ENCODE results near the gene LMF2. TPM values are rescaled to one million over a fixed set of nuclear protein-coding genes. Genes with fewer than 3 reads are reported as not detected.

Gene LMF2
- total RNA-seq, 1 experiment from 2014 or later: 54.2 TPM

DNA sequence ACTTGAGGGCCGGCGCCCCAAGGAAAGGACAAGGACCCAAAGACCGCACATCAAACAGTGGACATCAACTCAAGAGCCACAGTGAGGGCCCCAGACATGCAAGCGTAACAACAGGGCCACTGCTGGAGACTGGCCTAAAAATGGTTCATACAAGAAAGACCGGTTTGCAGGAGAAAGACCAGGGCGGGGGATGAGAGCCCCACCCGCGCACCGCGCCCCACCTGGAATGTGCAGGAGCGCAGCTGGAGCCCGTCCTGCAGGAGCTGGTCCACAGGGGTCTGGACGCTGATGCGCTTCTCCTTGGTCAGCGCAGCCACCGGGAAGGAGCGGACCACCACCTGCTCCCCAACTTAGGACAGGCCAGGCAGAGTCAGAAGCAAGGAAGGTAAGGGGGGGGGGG is 46.6 kb downstream of the LMF2 start:
- no TSS peak for BruUV-seq (replicated peaks)
- H3K4me1 ChIP-seq (ENCODE audit: control insufficient read depth, insufficient read depth, low read length): no peaks in the 10 kb centered on the region
- no peaks in the 10 kb centered on the region for H3K9me3 ChIP-seq (ENCODE audit: control insufficient read depth, insufficient read depth, low read depth, low read length)
- ATAC-seq (no peak), DNase-seq (ENCODE audit: low read depth, low spot score) (no peak)
- in situ Hi-C loops (cut with HindIII; ENCODE audit: low pct_unique_long_range_greater_than_20kb, low sequenced_read_pairs) (no loop called here), intact Hi-C loops (cut with micrococcal nuclease; ENCODE audit: unreplicated experiment) (no loop called here)
- H3K27me3 ChIP-seq (ENCODE audit: control insufficient read depth, insufficient read depth, low read length): no peaks in the 10 kb centered on the region
- POLR2A ChIA-PET: no interaction called here
- CTCF ChIA-PET: no interaction called here
- H3K27ac ChIP-seq (ENCODE audit: low read length): no peak overlapping the region
- TF ChIP-seq POLR2AphosphoS5 (IDR thresholded peaks at IDR 0.05; ENCODE audit: low read depth, low read length): no peak
- no peak for TF ChIP-seq CTCF (IDR thresholded peaks at IDR 0.05)
- no peak for TF ChIP-seq TCF7L2 (IDR thresholded peaks at IDR 0.05; ENCODE audit: low read depth, low read length)
- no peak for TF ChIP-seq SIN3A (IDR thresholded peaks at IDR 0.05; ENCODE audit: borderline replicate concordance, insufficient read depth, low read depth, low read length)
- TF ChIP-seq, protein P1, sequence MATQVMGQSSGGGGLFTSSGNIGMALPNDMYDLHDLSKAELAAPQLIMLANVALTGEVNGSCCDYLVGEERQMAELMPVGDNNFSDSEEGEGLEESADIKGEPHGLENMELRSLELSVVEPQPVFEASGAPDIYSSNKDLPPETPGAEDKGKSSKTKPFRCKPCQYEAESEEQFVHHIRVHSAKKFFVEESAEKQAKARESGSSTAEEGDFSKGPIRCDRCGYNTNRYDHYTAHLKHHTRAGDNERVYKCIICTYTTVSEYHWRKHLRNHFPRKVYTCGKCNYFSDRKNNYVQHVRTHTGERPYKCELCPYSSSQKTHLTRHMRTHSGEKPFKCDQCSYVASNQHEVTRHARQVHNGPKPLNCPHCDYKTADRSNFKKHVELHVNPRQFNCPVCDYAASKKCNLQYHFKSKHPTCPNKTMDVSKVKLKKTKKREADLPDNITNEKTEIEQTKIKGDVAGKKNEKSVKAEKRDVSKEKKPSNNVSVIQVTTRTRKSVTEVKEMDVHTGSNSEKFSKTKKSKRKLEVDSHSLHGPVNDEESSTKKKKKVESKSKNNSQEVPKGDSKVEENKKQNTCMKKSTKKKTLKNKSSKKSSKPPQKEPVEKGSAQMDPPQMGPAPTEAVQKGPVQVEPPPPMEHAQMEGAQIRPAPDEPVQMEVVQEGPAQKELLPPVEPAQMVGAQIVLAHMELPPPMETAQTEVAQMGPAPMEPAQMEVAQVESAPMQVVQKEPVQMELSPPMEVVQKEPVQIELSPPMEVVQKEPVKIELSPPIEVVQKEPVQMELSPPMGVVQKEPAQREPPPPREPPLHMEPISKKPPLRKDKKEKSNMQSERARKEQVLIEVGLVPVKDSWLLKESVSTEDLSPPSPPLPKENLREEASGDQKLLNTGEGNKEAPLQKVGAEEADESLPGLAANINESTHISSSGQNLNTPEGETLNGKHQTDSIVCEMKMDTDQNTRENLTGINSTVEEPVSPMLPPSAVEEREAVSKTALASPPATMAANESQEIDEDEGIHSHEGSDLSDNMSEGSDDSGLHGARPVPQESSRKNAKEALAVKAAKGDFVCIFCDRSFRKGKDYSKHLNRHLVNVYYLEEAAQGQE (IDR thresholded peaks at IDR 0.05; ENCODE audit: insufficient read depth in 1 of 2, low read depth in 2 of 2, low read length in 1 of 2): no peak
- peaks cover 5% of the 10 kb centered on the region; the same call in 1 of the 2 replicates for H3K36me3 ChIP-seq (ENCODE audit: control insufficient read depth, insufficient read depth, low read length)
- no peak overlapping the region for H3K4me3 ChIP-seq (ENCODE audit: low read depth in 2 of 2, low read length in 2 of 2)

DNA sequence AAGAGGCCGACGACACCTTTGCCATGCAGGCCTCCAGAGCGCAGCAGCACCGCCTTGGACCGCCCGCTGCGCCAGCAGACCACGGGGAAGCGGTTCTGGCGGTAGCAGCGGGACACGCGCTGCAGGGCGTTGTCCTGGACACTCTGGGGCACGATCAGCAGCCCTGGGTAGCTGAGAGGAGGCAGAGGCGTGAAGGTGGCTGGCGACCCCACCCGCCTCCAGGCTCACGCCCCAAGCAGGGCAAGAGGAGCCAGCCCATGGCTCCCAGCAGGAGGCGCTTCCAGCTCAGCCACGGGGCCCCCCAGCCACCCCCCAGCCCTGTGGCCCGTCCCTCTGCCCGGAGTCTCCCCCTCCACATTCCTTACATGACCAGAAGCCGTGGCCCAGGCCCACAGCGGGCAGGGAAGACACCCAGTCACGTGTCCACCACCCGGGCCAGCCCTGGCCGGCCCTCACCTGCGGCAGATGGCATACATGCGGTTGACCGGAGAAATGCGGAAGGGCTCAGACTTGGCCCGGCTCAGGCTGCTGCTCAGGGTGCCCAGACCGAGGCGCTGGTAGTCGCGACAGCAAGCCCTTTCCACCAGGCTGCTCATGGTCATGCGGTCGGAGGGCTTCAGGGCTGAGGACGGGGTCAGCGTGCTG is 47.9 kb downstream of the LMF2 start:
- TF ChIP-seq CTCF (IDR thresholded peaks at IDR 0.05): no peak; the same call in 1 of the 2 replicates
- no peak for TF ChIP-seq SIN3A (IDR thresholded peaks at IDR 0.05; ENCODE audit: borderline replicate concordance, insufficient read depth, low read depth, low read length)
- no peak for TF ChIP-seq TCF7L2 (IDR thresholded peaks at IDR 0.05; ENCODE audit: low read depth, low read length)
- TF ChIP-seq, protein P1 (IDR thresholded peaks at IDR 0.05; ENCODE audit: insufficient read depth in 1 of 2, low read depth in 2 of 2, low read length in 1 of 2): no peak
- intact Hi-C loops (cut with micrococcal nuclease; ENCODE audit: unreplicated experiment): no loop called here
- no peak overlapping the region for H3K27ac ChIP-seq (ENCODE audit: low read length)
- no peaks in the 10 kb centered on the region for H3K9me3 ChIP-seq (ENCODE audit: control insufficient read depth, insufficient read depth, low read depth, low read length)
- BruUV-seq (replicated peaks): no TSS peak
- no peaks in the 10 kb centered on the region for H3K4me1 ChIP-seq (ENCODE audit: control insufficient read depth, insufficient read depth, low read length)
- no peaks in the 10 kb centered on the region for H3K27me3 ChIP-seq (ENCODE audit: control insufficient read depth, insufficient read depth, low read length)
- in situ Hi-C loops (cut with HindIII; ENCODE audit: low pct_unique_long_range_greater_than_20kb, low sequenced_read_pairs): no loop called here
- DNase-seq (ENCODE audit: low read depth, low spot score): no peak
- H3K4me3 ChIP-seq (ENCODE audit: low read depth in 2 of 2, low read length in 2 of 2): no peak overlapping the region
- ATAC-seq: no peak
- H3K36me3 ChIP-seq (ENCODE audit: control insufficient read depth, insufficient read depth, low read length): peaks cover 5% of the 10 kb centered on the region; the same call in 1 of the 2 replicates
- ChIA-PET CTCF (no interaction called here), POLR2A (no interaction called here)
